ENCODE data around the gene ARPC4. TPM values are rescaled to one million over a fixed set of nuclear protein-coding genes. Genes with fewer than 3 reads are reported as not detected.
A peak's percentile ranks its signal among the peaks of the same experiment; 100 is the strongest.
"Not testable (repeated sequence)": the region's sequence is repeated elsewhere in the genome, so short reads cannot be mapped to it uniquely, and the experiment has no call there.

ARPC4 gene
- total and polyA plus RNA-seq, 2 donors (not counting 1 experiment from before 2014, with no cell fraction given) = 174 to 307 TPM

GRCh38 chr3:9846931-9847488, 54.1 kb downstream of the ARPC4 start:
- Histone ChIP-seq H3K36me3 (ENCODE audit: control insufficient read depth, insufficient read depth, low read length) (peaks cover under 1% of the 10 kb centered on the region), H4K20me1 (ENCODE audit: control insufficient read depth, extremely low read depth, insufficient read depth, low read length) (no peaks in the 10 kb centered on the region), H3K27ac (ENCODE audit: insufficient read depth, low read length) (no peak overlapping the region), H3K9ac (ENCODE audit: insufficient read depth, low read length) (no peak overlapping the region), H2AFZ (ENCODE audit: low read length) (no peak overlapping the region), H3K4me1 (ENCODE audit: control insufficient read depth, extremely low read depth, insufficient read depth, low read length) (peaks cover 4% of the 10 kb centered on the region), H3K27me3 (ENCODE audit: control insufficient read depth, insufficient read depth, low read length) (no peaks in the 10 kb centered on the region), H3K9me3 (ENCODE audit: control insufficient read depth, insufficient read depth, low read depth, low read length) (no peaks in the 10 kb centered on the region), H3K79me2 (ENCODE audit: control insufficient read depth, insufficient read depth, low read length) (no peaks in the 10 kb centered on the region), H3K4me3 (replicated peaks in 1 of 4; ENCODE audit: control extremely low read depth in 1 of 4, insufficient read depth in 1 of 4, low read depth in 3 of 4, low read length in 4 of 4) (no peak overlapping the region), H3K4me2 (ENCODE audit: extremely low read depth, insufficient read depth, low read length) (no peak overlapping the region)
- DNase-seq (ENCODE audit: low read depth in 2 of 2) = no peak
- TF ChIP-seq, protein P1, sequence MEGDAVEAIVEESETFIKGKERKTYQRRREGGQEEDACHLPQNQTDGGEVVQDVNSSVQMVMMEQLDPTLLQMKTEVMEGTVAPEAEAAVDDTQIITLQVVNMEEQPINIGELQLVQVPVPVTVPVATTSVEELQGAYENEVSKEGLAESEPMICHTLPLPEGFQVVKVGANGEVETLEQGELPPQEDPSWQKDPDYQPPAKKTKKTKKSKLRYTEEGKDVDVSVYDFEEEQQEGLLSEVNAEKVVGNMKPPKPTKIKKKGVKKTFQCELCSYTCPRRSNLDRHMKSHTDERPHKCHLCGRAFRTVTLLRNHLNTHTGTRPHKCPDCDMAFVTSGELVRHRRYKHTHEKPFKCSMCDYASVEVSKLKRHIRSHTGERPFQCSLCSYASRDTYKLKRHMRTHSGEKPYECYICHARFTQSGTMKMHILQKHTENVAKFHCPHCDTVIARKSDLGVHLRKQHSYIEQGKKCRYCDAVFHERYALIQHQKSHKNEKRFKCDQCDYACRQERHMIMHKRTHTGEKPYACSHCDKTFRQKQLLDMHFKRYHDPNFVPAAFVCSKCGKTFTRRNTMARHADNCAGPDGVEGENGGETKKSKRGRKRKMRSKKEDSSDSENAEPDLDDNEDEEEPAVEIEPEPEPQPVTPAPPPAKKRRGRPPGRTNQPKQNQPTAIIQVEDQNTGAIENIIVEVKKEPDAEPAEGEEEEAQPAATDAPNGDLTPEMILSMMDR (conservative IDR thresholded peaks at IDR 0.05 in 1 of 2, IDR thresholded peaks at IDR 0.05 in 1 of 2; ENCODE audit: low read depth in 1 of 2, low read length in 2 of 2) = no peak

DNA sequence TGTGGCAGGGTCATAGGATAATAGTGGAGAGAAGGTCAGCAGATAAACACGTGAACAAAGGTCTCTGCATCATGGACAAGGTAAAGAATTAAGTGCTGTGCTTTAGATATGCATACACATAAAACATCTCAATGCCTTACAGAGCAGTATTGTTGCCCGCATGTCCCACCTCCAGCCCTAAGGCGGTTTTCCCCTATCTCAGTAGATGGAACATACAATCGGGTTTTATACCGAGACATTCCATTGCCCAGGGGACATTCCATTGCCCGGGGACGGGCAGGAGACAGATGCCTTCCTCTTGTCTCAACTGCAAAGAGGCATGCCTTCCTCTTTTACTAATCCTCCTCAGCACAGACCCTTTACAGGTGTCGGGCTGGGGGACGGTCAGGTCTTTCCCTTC, 55.0 kb downstream of the ARPC4 start:
- H3K4me2 ChIP-seq (ENCODE audit: extremely low read depth, insufficient read depth, low read length) = not testable (repeated sequence)

GRCh38 chr3:9848860-9849259, 56.0 kb downstream of the ARPC4 start:
- H3K27me3 ChIP-seq (ENCODE audit: control insufficient read depth, insufficient read depth, low read length); H2AFZ ChIP-seq (ENCODE audit: low read length); H3K4me2 ChIP-seq (ENCODE audit: extremely low read depth, insufficient read depth, low read length); H3K79me2 ChIP-seq (ENCODE audit: control insufficient read depth, insufficient read depth, low read length); H3K9me3 ChIP-seq (ENCODE audit: control insufficient read depth, insufficient read depth, low read depth, low read length); H3K9ac ChIP-seq (ENCODE audit: insufficient read depth, low read length); H3K27ac ChIP-seq (ENCODE audit: insufficient read depth, low read length); H3K4me3 ChIP-seq (replicated peaks in 1 of 4; ENCODE audit: control extremely low read depth in 1 of 4, insufficient read depth in 1 of 4, low read depth in 3 of 4, low read length in 4 of 4); H3K4me1 ChIP-seq (ENCODE audit: control insufficient read depth, extremely low read depth, insufficient read depth, low read length); H4K20me1 ChIP-seq (ENCODE audit: control insufficient read depth, extremely low read depth, insufficient read depth, low read length); H3K36me3 ChIP-seq (ENCODE audit: control insufficient read depth, insufficient read depth, low read length): not testable (repeated sequence)
- TF ChIP-seq, protein P1 (conservative IDR thresholded peaks at IDR 0.05 in 1 of 2, IDR thresholded peaks at IDR 0.05 in 1 of 2; ENCODE audit: low read depth in 1 of 2, low read length in 2 of 2) = peak; percentile 31 to 48
- peak in 1 of 2 donors; percentile 64 for DNase-seq (ENCODE audit: low read depth in 2 of 2)

More for the DNA sequence above, 55.0 kb downstream of the ARPC4 start:
- not testable (repeated sequence) for H3K79me2 ChIP-seq (ENCODE audit: control insufficient read depth, insufficient read depth, low read length); H4K20me1 ChIP-seq (ENCODE audit: control insufficient read depth, extremely low read depth, insufficient read depth, low read length); H3K27ac ChIP-seq (ENCODE audit: insufficient read depth, low read length); H3K27me3 ChIP-seq (ENCODE audit: control insufficient read depth, insufficient read depth, low read length); H2AFZ ChIP-seq (ENCODE audit: low read length); H3K4me1 ChIP-seq (ENCODE audit: control insufficient read depth, extremely low read depth, insufficient read depth, low read length); DNase-seq (ENCODE audit: low read depth in 2 of 2); H3K9me3 ChIP-seq (ENCODE audit: control insufficient read depth, insufficient read depth, low read depth, low read length); H3K4me3 ChIP-seq (replicated peaks in 1 of 4; ENCODE audit: control extremely low read depth in 1 of 4, insufficient read depth in 1 of 4, low read depth in 3 of 4, low read length in 4 of 4); H3K9ac ChIP-seq (ENCODE audit: insufficient read depth, low read length); H3K36me3 ChIP-seq (ENCODE audit: control insufficient read depth, insufficient read depth, low read length)

DNA sequence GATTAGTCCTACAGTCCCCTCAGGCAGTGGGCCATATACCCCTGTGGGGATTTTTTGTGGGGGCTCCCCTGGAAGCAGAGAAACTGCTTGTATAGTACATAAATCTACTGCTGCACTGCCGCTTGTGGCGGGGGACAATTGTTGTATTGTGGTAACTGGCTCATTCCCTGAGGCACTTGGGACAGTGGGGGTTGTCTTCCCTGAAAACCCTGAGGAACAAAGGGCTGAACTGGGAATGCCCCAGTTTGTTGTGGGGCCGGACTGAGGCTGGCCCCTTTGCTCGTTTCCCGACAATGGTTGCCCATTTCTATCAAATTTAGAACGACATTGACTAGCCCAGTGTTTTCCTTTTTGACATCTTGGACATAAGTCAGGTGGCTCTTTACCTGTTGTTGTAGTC, 58.5 kb downstream of the ARPC4 start:
- not testable (repeated sequence) for H2AFZ ChIP-seq (ENCODE audit: low read length); H3K4me1 ChIP-seq (ENCODE audit: control insufficient read depth, extremely low read depth, insufficient read depth, low read length); DNase-seq (ENCODE audit: low read depth in 2 of 2); H3K9me3 ChIP-seq (ENCODE audit: control insufficient read depth, insufficient read depth, low read depth, low read length); H3K4me3 ChIP-seq (replicated peaks in 1 of 4; ENCODE audit: control extremely low read depth in 1 of 4, insufficient read depth in 1 of 4, low read depth in 3 of 4, low read length in 4 of 4); H3K27ac ChIP-seq (ENCODE audit: insufficient read depth, low read length); H3K27me3 ChIP-seq (ENCODE audit: control insufficient read depth, insufficient read depth, low read length); H4K20me1 ChIP-seq (ENCODE audit: control insufficient read depth, extremely low read depth, insufficient read depth, low read length); H3K79me2 ChIP-seq (ENCODE audit: control insufficient read depth, insufficient read depth, low read length); H3K36me3 ChIP-seq (ENCODE audit: control insufficient read depth, insufficient read depth, low read length); H3K4me2 ChIP-seq (ENCODE audit: extremely low read depth, insufficient read depth, low read length); H3K9ac ChIP-seq (ENCODE audit: insufficient read depth, low read length)

DNA sequence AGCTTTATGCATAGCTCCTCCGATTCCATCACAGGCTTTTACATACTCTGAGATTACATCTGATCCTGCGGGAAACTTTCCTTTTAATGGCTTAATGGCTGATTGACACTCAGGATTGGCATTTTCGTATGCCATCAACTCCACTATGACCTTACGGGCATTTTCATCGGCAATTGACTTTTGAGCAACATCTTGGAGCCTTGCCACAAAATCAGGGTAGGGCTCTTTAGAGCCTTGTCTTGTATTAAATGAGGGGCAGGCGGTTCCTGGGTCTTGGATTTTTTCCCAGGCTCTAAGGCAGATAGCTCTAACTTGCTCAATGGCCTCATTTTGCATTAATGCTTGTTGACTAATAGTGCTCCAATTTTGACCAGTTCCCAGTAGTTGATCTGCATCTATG, 59.0 kb downstream of the ARPC4 start:
- H3K9me3 ChIP-seq (ENCODE audit: control insufficient read depth, insufficient read depth, low read depth, low read length); H2AFZ ChIP-seq (ENCODE audit: low read length); H3K4me2 ChIP-seq (ENCODE audit: extremely low read depth, insufficient read depth, low read length); H3K4me1 ChIP-seq (ENCODE audit: control insufficient read depth, extremely low read depth, insufficient read depth, low read length); H3K79me2 ChIP-seq (ENCODE audit: control insufficient read depth, insufficient read depth, low read length); H3K27me3 ChIP-seq (ENCODE audit: control insufficient read depth, insufficient read depth, low read length); H3K36me3 ChIP-seq (ENCODE audit: control insufficient read depth, insufficient read depth, low read length); DNase-seq (ENCODE audit: low read depth in 2 of 2); H3K27ac ChIP-seq (ENCODE audit: insufficient read depth, low read length); H3K4me3 ChIP-seq (replicated peaks in 1 of 4; ENCODE audit: control extremely low read depth in 1 of 4, insufficient read depth in 1 of 4, low read depth in 3 of 4, low read length in 4 of 4); H3K9ac ChIP-seq (ENCODE audit: insufficient read depth, low read length); H4K20me1 ChIP-seq (ENCODE audit: control insufficient read depth, extremely low read depth, insufficient read depth, low read length): not testable (repeated sequence)

Data from fibroblast of lung (primary cell).